RWPE2 (cell line): ENCODE measurements around the gene PIRT.

Experiments used
- ATAC-seq: fragments of 200-7000 bp; cut with Tn5 transposase; 3 replicates; pipeline ENCODE4 v1.9.1; 2021; ENCODE audit warnings: low read depth
- DNase-seq: peaks from one replicate; pipeline ENCODE4 v3.0.0-alpha.2; 2020; ENCODE audit warnings: low spot score
- H3K27ac ChIP-seq: fragments of 450-650 bp; 2 replicates; pipeline ENCODE4 v1.5.1; 2017; ENCODE audit warnings: mild to moderate bottlenecking; ENCODE audit not compliant: poor library complexity, severe bottlenecking
- H3K27me3 ChIP-seq: fragments of 250-450 bp; sonication (Bioruptor Pico); 2 replicates; pipeline ENCODE4 v1.5.1; 2021; ENCODE audit warnings: mild to moderate bottlenecking, moderate library complexity; ENCODE audit not compliant: insufficient read depth, poor library complexity, severe bottlenecking
- H3K36me3 ChIP-seq: fragments of 250-450 bp; sonication (Bioruptor Pico); 2 replicates; pipeline ENCODE4 v1.5.1; 2020; ENCODE audit warnings: low read depth, mild to moderate bottlenecking, moderate library complexity
- H3K4me1 ChIP-seq: fragments of 250-450 bp; sonication (Bioruptor Pico); 2 replicates; pipeline ENCODE4 v1.5.1; 2021; ENCODE audit warnings: mild to moderate bottlenecking, moderate library complexity; ENCODE audit not compliant: insufficient read depth, poor library complexity, severe bottlenecking
- H3K4me3 ChIP-seq: fragments of 250-450 bp; sonication (Bioruptor Pico); 2 replicates; pipeline ENCODE4 v1.5.1; 2021; ENCODE audit warnings: mild to moderate bottlenecking, moderate library complexity; ENCODE audit not compliant: severe bottlenecking
- H3K9me3 ChIP-seq: fragments of 250-450 bp; sonication (Bioruptor Pico); 2 replicates; pipeline ENCODE4 v1.5.1; 2021; ENCODE audit warnings: mild to moderate bottlenecking, moderate library complexity; ENCODE audit not compliant: severe bottlenecking
- CTCF ChIP-seq: fragments of 450-650 bp; IDR thresholded peaks from one replicate; pipeline ENCODE4 v1.5.1; 2017; ENCODE audit warnings: mild to moderate bottlenecking, moderate library complexity; ENCODE audit not compliant: poor library complexity, severe bottlenecking

The PIRT gene

GRCh38 chr17:10845388-10845751 lies 7.5 kb upstream of the PIRT start:
- peak; percentile 66 for TF ChIP-seq CTCF
- Histone ChIP-seq H3K9me3 (no peaks in the 10 kb centered on the region), H3K27me3 (no peaks in the 10 kb centered on the region), H3K27ac (no peak overlapping the region), H3K4me1 (no peaks in the 10 kb centered on the region), H3K36me3 (no peaks in the 10 kb centered on the region), H3K4me3 (no peak overlapping the region)
- DNase-seq (no peak), ATAC-seq (no peak)

- Histone ChIP-seq H3K27ac (no peak overlapping the region), H3K27me3 (no peaks in the 10 kb centered on the region), H3K36me3 (no peaks in the 10 kb centered on the region), H3K9me3 (no peaks in the 10 kb centered on the region), H3K4me3 (peak overlapping the region; percentile 14), H3K4me1 (no peaks in the 10 kb centered on the region)
- DNase-seq (no peak), ATAC-seq (peak; percentile 74)
- peak; percentile 93 for TF ChIP-seq CTCF
These were observed 6.9 kb upstream of the PIRT start for GRCh38 chr17:10844621-10845387.

DNA sequence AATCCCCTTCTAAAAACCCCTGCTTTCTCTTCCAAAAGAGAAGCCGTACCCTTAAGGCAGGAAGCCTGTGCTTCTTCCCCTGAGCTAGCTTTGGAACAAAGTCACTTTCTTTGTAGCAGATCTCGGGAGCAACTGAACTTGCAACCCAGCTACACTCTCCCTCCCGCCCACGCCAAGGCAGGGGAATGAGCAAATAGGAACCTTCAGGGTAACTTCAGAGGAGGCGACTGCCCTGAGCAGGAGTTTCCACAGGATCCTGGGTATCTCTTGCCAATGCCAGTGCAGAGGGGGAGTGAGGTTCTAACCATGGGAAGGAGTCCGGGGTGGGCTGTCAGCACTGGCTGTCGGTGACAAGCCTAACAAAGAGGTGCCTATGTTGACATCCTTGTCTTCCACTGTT lies 5.9 kb upstream of the PIRT start:
- Histone ChIP-seq H3K36me3 (no peaks in the 10 kb centered on the region), H3K9me3 (no peaks in the 10 kb centered on the region), H3K27ac (no peak overlapping the region), H3K4me3 (no peak overlapping the region), H3K4me1 (no peaks in the 10 kb centered on the region), H3K27me3 (no peaks in the 10 kb centered on the region)
- no peak for TF ChIP-seq CTCF
- no peak for DNase-seq
- ATAC-seq = no peak; the same call in 2 of the 3 replicates

DNA sequence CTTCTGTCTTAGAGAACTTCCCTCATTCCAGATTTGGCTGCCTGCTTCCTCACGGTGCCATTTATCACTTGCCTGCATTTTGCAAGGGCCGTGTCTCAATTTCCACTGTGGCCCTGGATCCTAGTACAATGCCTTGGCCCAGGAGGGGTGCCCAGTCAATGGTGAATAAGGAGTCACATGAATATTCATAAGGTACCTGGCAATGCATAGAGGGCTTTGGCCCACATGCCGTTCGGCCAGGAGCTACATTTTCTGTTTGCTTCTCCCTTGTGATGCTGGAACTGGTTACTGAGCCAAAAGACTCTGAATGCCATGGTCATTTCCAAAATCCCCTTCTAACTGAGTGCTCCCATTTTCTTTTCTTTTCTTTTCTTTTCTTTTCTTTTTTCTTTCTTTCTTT lies 4.8 kb upstream of the PIRT start:
- Histone ChIP-seq H3K36me3 (no peaks in the 10 kb centered on the region), H3K27me3 (no peaks in the 10 kb centered on the region), H3K4me3 (no peak overlapping the region), H3K27ac (no peak overlapping the region), H3K9me3 (no peaks in the 10 kb centered on the region), H3K4me1 (no peaks in the 10 kb centered on the region)
- ATAC-seq (no peak), DNase-seq (no peak)
- TF ChIP-seq CTCF = no peak

GRCh38 chr17:10838682-10839081 lies 795 bp upstream of the PIRT start:
- Histone ChIP-seq H3K27me3 (no peaks in the 10 kb centered on the region), H3K9me3 (no peaks in the 10 kb centered on the region), H3K4me3 (no peak overlapping the region), H3K36me3 (no peaks in the 10 kb centered on the region), H3K27ac (no peak overlapping the region), H3K4me1 (no peaks in the 10 kb centered on the region)
- TF ChIP-seq CTCF = no peak
- DNase-seq = no peak
- ATAC-seq = no peak
